ENCODE data around the gene WDR82.

DNA sequence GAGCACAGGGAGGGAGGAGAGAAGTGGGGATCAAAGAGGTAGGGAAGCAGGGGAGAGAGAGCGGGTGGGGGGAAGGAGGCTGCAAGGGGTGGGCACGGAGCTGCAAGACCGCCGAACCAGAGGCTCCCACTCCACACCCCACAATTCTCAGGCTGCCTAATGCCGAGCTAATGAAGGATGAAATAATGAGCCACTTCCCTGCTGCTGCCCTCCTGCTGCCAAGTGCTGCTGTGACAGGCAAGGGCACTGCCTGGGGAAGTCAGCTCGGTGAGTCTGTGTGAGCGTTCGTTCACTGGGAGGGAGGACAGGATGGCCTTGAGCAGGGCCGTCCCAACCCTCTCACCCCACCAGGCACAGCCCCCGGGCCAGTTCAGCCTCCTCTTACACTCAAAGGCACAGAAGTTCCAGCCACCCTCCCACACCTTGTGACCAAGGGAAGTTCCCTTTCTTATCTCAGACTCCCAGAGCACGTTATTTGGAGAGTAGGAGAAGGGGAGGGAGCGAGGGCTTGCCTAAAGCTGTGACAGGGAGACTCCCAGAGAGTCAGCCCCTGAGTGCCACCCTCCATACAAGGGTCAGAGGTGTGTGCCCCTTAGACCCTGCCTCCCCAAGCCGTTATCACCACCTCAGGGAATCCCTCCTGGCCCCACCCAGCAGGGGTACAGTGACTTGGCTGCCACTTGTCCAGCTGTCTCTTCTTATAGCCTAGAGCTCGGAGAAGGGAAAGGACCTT is 21.6 kb upstream of the WDR82 start:
- TF ChIP-seq, protein P1, sequence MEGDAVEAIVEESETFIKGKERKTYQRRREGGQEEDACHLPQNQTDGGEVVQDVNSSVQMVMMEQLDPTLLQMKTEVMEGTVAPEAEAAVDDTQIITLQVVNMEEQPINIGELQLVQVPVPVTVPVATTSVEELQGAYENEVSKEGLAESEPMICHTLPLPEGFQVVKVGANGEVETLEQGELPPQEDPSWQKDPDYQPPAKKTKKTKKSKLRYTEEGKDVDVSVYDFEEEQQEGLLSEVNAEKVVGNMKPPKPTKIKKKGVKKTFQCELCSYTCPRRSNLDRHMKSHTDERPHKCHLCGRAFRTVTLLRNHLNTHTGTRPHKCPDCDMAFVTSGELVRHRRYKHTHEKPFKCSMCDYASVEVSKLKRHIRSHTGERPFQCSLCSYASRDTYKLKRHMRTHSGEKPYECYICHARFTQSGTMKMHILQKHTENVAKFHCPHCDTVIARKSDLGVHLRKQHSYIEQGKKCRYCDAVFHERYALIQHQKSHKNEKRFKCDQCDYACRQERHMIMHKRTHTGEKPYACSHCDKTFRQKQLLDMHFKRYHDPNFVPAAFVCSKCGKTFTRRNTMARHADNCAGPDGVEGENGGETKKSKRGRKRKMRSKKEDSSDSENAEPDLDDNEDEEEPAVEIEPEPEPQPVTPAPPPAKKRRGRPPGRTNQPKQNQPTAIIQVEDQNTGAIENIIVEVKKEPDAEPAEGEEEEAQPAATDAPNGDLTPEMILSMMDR (IDR thresholded peaks at IDR 0.05) = no peak
- no peak for TF ChIP-seq POLR2A (IDR thresholded peaks at IDR 0.05)
